GM18519 (cell line): Measurements from ENCODE around the gene CAST.
"Not testable (repeated sequence)": the region's sequence is repeated elsewhere in the genome, so short reads cannot be mapped to it uniquely, and the experiment has no call there.

Source experiments
- ATAC-seq: cut with Tn5 transposase; IDR thresholded peaks from one replicate; pipeline ENCODE4 v1.9.1; 2021; ENCODE audit warnings: mild to moderate bottlenecking, moderate library complexity; ENCODE audit not compliant: unreplicated experiment, low FRiP score

CAST gene

GRCh38 chr5:96771395-96771794, 109.2 kb downstream of the CAST start:
- ATAC-seq, result no peak

DNA sequence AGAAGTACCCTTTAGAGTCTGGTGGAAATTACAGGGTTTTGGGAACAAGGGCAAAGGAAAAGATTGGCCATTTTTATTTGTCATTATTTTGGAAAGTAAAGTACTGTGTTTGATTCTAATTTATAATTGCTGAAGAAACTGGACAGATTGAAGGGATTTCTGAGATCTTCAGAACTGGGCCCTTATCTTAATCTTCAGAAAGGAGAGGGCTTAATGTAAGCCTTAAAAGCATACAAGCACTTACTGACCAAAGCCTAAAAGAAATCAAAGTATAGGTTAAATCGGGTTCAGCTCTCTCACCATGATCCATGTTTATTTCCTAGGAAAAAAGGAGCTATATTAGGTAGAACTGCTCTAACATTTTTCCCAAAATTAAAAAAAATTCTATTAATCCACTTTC, 109.9 kb downstream of the CAST start:
- no peak for ATAC-seq

DNA sequence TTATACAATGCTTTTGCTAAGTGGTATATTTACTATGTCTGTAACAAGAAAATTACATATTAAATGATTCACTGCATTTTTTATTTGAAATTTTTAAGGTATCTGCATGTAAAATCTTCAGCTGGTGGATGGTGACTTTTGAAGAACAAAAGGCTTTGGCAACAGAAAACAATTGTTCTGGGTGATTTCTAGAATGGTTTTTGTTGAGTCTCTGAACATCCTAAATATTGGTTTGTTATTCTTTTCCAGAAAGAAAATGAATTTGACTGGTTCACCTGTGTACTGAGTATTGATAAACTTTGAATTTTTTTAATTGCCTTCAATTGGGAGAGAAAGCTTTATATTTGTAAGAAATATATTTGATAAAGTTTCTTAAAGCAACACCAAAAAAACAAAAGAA, 110.4 kb downstream of the CAST start:
- no peak for ATAC-seq

DNA sequence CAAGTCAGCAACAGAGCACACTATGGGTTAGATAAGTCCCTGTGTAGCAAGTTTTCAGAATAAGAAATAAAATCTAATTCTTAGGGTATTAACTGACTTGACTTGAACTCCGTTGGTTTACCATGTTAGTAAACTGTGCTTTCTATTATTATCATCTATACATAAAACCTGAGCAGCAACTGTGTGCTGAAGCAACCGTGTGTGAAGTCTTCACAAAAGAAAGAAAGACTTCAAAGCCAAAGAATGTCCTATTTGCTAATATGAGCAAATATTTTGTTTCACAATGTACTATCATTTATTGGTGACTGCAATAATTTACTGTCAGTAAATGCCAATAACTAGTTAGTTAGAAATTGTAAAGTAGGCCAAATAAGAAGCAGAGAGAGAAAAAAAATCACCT, 112.9 kb downstream of the CAST start:
- ATAC-seq, result no peak

GRCh38 chr5:96775689-96776088, 113.5 kb downstream of the CAST start:
- no peak for ATAC-seq

GRCh38 chr5:96776621-96777020, 114.4 kb downstream of the CAST start:
- ATAC-seq, result no peak

DNA sequence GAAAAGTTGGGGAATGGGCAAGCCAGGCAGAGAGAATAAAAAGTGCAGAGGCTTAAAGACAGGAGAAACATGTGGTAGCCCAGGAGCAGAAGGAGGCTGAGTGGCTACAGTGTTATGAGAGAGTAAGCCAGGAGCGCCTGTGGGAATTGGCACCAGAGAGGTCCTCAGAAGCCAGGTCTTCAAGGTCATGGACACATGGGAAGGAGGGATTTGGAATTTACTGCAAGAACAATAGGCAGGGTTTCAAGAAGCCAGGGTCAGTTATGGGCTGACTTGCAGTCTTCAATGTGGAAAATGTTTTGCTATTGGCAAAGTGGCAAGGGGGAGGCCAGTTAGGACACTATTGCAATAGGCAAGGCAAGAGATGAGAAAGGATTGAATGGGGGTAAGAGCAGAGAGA, 116.2 kb downstream of the CAST start:
- no peak for ATAC-seq

- no peak for ATAC-seq
Observed at GRCh38 chr5:96780626-96781025, 118.5 kb downstream of the CAST start.

GRCh38 chr5:96781031-96781971, 119.1 kb downstream of the CAST start:
- no peak for ATAC-seq

GRCh38 chr5:96783326-96783725, 121.2 kb downstream of the CAST start:
- ATAC-seq, result no peak

DNA sequence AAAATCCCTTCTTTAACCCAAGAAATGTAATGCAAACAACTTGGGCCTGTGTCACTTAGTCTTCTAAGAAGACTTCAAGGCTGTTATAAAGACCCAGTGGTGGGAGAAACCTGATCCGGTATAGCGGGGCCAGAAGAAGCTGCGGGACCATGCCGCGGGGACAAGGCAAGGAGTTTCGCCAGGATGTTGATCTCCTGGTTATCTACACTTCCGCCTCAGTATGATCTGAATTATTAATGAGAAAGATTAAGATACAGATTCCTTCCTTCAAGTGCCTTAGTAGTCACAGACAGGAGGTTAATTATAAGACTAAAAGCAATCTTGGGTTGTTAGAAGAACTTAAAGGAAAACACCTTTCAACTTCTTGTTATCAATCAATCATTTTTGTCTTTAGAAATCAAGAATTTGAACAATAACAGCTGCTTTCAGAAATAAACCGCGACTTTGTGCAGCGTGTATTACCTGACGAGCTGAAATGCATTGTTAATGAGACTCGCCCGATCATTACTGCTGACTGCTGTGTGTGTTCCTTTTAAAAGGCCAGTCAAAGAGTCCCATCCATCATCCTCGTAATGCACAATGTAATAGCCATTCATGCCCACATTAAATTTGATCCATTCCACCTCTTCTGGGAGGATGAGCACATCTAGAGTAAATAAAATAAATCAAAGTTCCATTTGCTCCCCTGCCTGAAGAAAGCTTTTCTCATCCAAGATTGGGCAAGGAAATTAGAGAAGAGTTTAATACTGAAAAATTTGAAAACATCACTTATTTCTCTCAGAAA, 123.3 kb downstream of the CAST start:
- no peak for ATAC-seq

DNA sequence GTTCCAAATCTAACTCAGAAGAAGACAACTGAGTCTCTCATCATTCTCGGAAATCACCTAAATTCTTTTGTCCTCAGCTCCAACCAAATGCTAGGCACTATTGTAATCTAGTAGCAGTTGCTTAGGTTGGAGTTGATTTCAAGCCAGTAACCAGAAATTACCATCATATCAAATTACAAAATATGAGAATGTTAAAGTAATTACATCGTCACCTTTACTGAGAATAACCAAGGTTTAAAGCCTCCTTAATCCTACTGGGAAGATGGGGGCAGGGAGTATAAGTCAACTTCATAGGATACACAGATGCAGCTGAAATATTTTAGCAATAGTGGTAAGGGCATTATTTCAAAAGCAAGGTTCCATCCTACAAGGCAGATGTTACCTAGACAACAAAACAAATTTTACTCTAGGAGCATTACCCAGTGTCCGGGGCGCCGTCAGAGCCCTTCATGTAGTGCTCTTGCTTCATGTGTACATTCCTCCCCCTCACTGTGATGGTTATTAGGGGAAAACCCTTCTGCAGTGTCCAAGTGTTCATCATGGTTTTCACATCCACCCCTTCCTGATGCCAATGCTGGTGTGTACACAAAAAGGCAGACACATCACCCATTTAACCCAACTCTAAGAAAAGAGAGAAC, 126.1 kb downstream of the CAST start:
- no peak for ATAC-seq

GRCh38 chr5:96789794-96790330, 127.7 kb downstream of the CAST start:
- ATAC-seq, result no peak

DNA sequence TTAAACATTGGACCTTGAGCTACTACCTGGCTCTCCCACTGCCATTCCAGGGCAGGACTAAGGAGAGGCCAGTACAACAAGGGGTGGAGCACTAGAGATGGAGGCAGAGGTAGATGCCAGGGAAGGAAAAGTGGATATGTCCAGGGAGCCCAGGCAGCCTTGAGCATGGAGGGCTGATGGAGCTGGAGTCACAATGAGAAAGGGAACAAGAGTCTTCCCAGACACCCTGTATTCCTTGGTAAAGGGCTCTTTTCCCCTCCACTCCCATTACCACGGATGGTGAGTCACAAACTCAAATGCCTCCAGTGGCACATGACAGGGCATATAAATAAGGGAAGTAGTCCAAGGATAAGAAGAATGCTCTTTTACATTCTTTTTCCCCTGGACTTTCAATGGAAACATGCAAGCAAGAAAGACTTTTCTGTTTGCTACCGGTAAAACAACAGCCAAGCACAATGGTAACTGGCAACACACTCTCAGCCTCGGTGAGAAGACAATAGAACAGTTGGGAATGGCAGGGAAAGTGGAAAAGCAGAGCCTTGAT, 128.9 kb downstream of the CAST start:
- no peak for ATAC-seq

GRCh38 chr5:96794757-96795156, 132.6 kb downstream of the CAST start:
- no peak for ATAC-seq

- no peak for ATAC-seq
Observed at GRCh38 chr5:96795626-96796025, 133.4 kb downstream of the CAST start.

DNA sequence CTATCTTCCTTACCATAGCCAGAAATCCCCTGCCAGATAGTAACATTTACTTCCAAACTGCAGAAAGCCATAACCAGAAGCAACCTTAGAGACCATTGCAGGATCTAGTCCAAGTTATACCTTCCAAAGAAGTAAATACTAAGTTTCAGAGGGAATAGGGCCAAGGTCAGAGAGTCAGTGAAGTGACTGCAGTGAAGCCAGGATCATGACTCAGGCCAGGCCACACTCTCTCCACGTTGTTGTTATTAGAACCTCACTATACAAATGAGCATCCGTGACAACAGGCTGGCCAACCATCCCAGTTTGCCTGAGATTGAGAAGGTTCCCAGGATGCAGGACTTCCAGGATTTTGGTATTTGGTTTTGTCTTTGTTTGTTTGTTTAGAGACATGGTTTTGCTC, 134.3 kb downstream of the CAST start:
- ATAC-seq, result no peak

DNA sequence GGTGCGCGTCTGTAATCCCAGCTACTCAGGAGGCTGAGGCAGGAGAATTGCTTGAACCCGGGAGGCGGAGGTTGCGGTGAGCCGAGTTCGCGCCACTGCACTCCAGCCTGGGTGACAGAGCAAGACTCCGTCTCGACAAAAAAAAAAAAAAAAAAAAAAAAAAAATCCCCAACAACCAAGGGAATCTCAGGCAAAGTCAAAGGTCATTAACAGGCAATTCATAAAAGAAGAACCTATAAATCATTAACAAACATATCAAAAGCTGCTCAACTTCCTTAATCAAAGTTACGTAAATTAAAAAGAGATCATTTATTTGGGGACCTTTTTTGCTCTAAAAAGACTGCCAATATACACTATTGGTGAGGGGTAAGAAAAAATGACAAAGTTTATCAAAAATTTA, 139.5 kb downstream of the CAST start:
- ATAC-seq, result not testable (repeated sequence)

DNA sequence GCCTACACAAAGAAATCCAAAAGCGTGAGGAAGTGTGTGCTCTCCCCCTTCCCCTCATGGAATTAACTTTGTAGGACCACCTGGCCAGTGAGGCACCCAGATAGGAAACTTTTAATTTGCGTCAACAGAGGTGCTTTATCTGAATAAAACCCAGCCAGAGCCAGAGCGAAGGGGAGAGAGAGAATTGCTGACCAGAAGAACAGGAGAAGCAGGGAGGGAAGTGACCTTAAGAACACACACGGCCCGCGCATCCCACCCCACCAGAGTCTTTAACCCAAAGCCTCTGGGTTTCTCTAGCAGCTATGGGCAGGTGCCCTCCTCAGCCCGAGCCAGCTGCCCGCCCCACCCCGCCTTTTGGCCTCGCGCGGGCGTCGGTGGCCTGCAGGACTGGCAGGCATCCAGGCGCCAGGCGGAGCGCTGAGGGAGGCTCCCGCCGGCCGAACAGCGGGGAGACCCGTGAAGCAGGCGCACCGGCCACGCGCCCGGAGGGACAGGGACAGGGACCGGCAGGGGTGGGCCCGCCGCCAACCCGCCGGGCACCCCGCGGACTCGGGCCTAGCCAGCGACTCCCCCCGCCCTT, 145.0 kb downstream of the CAST start:
- ATAC-seq, result no peak

GRCh38 chr5:96808541-96808828, 146.3 kb downstream of the CAST start:
- ATAC-seq, result no peak
